CMK (cell line): ENCODE results near the gene SLC48A1.

ENCODE experiments used
- DNase-seq: peaks from one replicate; pipeline ENCODE4 v3.0.0-alpha.2; 2010; ENCODE audit warnings: low read depth

Gene SLC48A1

GRCh38 chr12:47778881-47779280 lies 5.8 kb downstream of the SLC48A1 start:
- no peak for DNase-seq

GRCh38 chr12:47779301-47779942 lies 6.4 kb downstream of the SLC48A1 start:
- peak; percentile 64 for DNase-seq

GRCh38 chr12:47779943-47780504 lies 7.0 kb downstream of the SLC48A1 start:
- no peak for DNase-seq

- DNase-seq = no peak
These were observed 8.7 kb downstream of the SLC48A1 start for GRCh38 chr12:47781479-47782371.

GRCh38 chr12:47782372-47782770 lies 9.3 kb downstream of the SLC48A1 start:
- DNase-seq = no peak

GRCh38 chr12:47783024-47783755 lies 10.2 kb downstream of the SLC48A1 start:
- DNase-seq = no peak

GRCh38 chr12:47783821-47784819 lies 11.1 kb downstream of the SLC48A1 start:
- no peak for DNase-seq

GRCh38 chr12:47785036-47785886 lies 12.2 kb downstream of the SLC48A1 start:
- DNase-seq = no peak

GRCh38 chr12:47785887-47786661 lies 13.0 kb downstream of the SLC48A1 start:
- DNase-seq = no peak

- DNase-seq = no peak
These were observed 13.7 kb downstream of the SLC48A1 start for GRCh38 chr12:47786662-47787280.

GRCh38 chr12:47787596-47788319 lies 14.7 kb downstream of the SLC48A1 start:
- no peak for DNase-seq

- DNase-seq = no peak
These were observed 16.1 kb downstream of the SLC48A1 start for GRCh38 chr12:47789141-47789540.

GRCh38 chr12:47789712-47790489 lies 16.9 kb downstream of the SLC48A1 start:
- DNase-seq = no peak

- DNase-seq = no peak
These were observed 17.8 kb downstream of the SLC48A1 start for GRCh38 chr12:47790676-47791350.

- DNase-seq = no peak
These were observed 18.3 kb downstream of the SLC48A1 start for GRCh38 chr12:47791351-47791746.

GRCh38 chr12:47791874-47792273 lies 18.8 kb downstream of the SLC48A1 start:
- no peak for DNase-seq
